Liver (tissue), 9 donors: ENCODE data around the gene SPTBN2. TPM values are rescaled to one million over a fixed set of nuclear protein-coding genes. Genes with fewer than 3 reads are reported as not detected.
A peak's percentile ranks its signal among the peaks of the same experiment; 100 is the strongest.

ENCODE experiments used
- DNase-seq: peaks from one replicate; pipeline ENCODE4 v3.0.0-alpha.2; 2017; ENCODE audit warnings: low spot score
- H3K27ac ChIP-seq, 2 donors: one replicate each; pipeline ENCODE4 v1.7.0; 2013; ENCODE audit warnings: inconsistent platforms in 2 of 2, low read length in 2 of 2, control low read depth in 1 of 2, low read depth in 1 of 2, mild to moderate bottlenecking in 1 of 2
- H3K27me3 ChIP-seq, 4 donors: one replicate each; pipeline versions ENCODE4 v1.6.1 to v1.7.0; 2013; ENCODE audit warnings: low read length in 3 of 4, inconsistent platforms in 1 of 4, mild to moderate bottlenecking in 1 of 4, moderate library complexity in 1 of 4; ENCODE audit not compliant: control insufficient read depth in 4 of 4, insufficient read depth in 4 of 4
- H3K36me3 ChIP-seq, 4 donors: one replicate each; pipeline versions ENCODE4 v1.6.1 to v1.7.0; 2013; ENCODE audit warnings: low read length in 3 of 4, mild to moderate bottlenecking in 3 of 4, low read depth in 1 of 4, moderate library complexity in 1 of 4; ENCODE audit not compliant: control insufficient read depth in 4 of 4, insufficient read depth in 3 of 4
- H3K4me1 ChIP-seq, 4 donors: one replicate each; pipeline versions ENCODE4 v1.6.1 to v1.7.0; 2013; ENCODE audit warnings: low read length in 3 of 4, mild to moderate bottlenecking in 3 of 4, moderate library complexity in 1 of 4; ENCODE audit not compliant: control insufficient read depth in 4 of 4, insufficient read depth in 4 of 4
- H3K4me3 ChIP-seq, 3 donors: one replicate each; pipeline versions ENCODE4 v1.6.1 to v1.7.0; 2013; ENCODE audit warnings: low read length in 3 of 3, control low read depth in 1 of 3, low read depth in 1 of 3, mild to moderate bottlenecking in 1 of 3
- H3K9ac ChIP-seq, 2 donors: one replicate each; pipeline ENCODE4 v1.7.0; 2013; ENCODE audit warnings: low read length in 2 of 2, mild to moderate bottlenecking in 2 of 2, moderate library complexity in 2 of 2, control low read depth in 1 of 2, low read depth in 1 of 2
- H3K9me3 ChIP-seq, 4 donors: one replicate each; pipeline versions ENCODE4 v1.6.1 to v1.7.0; 2013; ENCODE audit warnings: low read length in 3 of 4; ENCODE audit not compliant: control insufficient read depth in 4 of 4
- ATF3 ChIP-seq: IDR thresholded peaks from 2 replicates; pipeline ENCODE4 v1.6.1; 2016; ENCODE audit warnings: antibody characterized with exemption
- CTCF ChIP-seq: fragments of 150-350 bp; IDR thresholded peaks from 2 replicates; pipeline ENCODE4 v1.5.1; 2017; ENCODE audit warnings: improper control_type of control experiment, low read depth, low read length; ENCODE audit not compliant: missing input control
- EGR1 ChIP-seq, 2 donors: IDR thresholded peaks; 2 replicates each; pipeline ENCODE4 v1.6.1; 2016 to 2018; ENCODE audit warnings: antibody characterized with exemption in 2 of 2, low read depth in 2 of 2
- FOXA2 ChIP-seq: IDR thresholded peaks from 2 replicates; pipeline ENCODE4 v1.6.1; 2016; ENCODE audit warnings: antibody characterized with exemption
- GABPA ChIP-seq, 2 donors: IDR thresholded peaks in 1 of 2; conservative IDR thresholded peaks in 1 of 2; 2 replicates each; pipeline ENCODE4 v1.6.1; 2016; ENCODE audit warnings: antibody characterized with exemption in 2 of 2, mild to moderate bottlenecking in 1 of 2, moderate library complexity in 1 of 2
- HNF4A ChIP-seq, 2 donors: conservative IDR thresholded peaks; 2 replicates each; pipeline ENCODE4 v1.6.1; 2016; ENCODE audit warnings: antibody characterized with exemption in 2 of 2, mild to moderate bottlenecking in 2 of 2
- HNF4G ChIP-seq: IDR thresholded peaks from 2 replicates; pipeline ENCODE4 v1.6.1; 2016; ENCODE audit warnings: antibody characterized with exemption
- JUND ChIP-seq, 2 donors: IDR thresholded peaks; 2 replicates each; pipeline ENCODE4 v1.6.1; 2016; ENCODE audit warnings: antibody characterized with exemption in 2 of 2
- MAX ChIP-seq: IDR thresholded peaks from 2 replicates; pipeline ENCODE4 v1.6.1; 2016; ENCODE audit warnings: antibody characterized with exemption
- NR2F2 ChIP-seq: IDR thresholded peaks from 2 replicates; pipeline ENCODE4 v1.6.1; 2016; ENCODE audit warnings: antibody characterized with exemption
- RAD21 ChIP-seq, 2 donors: IDR thresholded peaks; 2 replicates each; pipeline ENCODE4 v1.6.1; 2016; ENCODE audit warnings: antibody characterized with exemption in 2 of 2, mild to moderate bottlenecking in 2 of 2
- REST ChIP-seq: IDR thresholded peaks from 2 replicates; pipeline ENCODE4 v1.6.1; 2016; ENCODE audit warnings: antibody characterized with exemption, mild to moderate bottlenecking
- RXRA ChIP-seq, 2 donors: IDR thresholded peaks; 2 replicates each; pipeline ENCODE4 v1.6.1; 2017 to 2018; ENCODE audit warnings: antibody characterized with exemption in 2 of 2, mild to moderate bottlenecking in 1 of 2
- SP1 ChIP-seq: IDR thresholded peaks from 2 replicates; pipeline ENCODE4 v1.6.1; 2018; ENCODE audit warnings: antibody characterized with exemption, mild to moderate bottlenecking
- YY1 ChIP-seq: IDR thresholded peaks from 2 replicates; pipeline ENCODE4 v1.6.1; 2016; ENCODE audit warnings: antibody characterized with exemption, mild to moderate bottlenecking
- ZBTB33 ChIP-seq: IDR thresholded peaks from 2 replicates; pipeline ENCODE4 v1.6.1; 2016; ENCODE audit warnings: antibody characterized with exemption
- WGBS: extraction: QIAGEN DNeasy Blood & Tissue Kit; methylation state at CpG from one replicate; pipeline ENCODE4 v1.1.7; 2013; 5-methylcytosine and 5-hydroxymethylcytosine counted together
- polyA plus RNA-seq, 2 donors: library from polyadenylated mRNA; stranded (reverse) in 1 of 2; unstranded in 1 of 2; fragments of 200-250 nt in 1 of 2; fragments of >200 nt in 1 of 2; fragmentation: Nextera tagmentation in 1 of 2; extraction: Ambion mirVana in 1 of 2; gene quantifications; one replicate each; pipeline versions ENCODE4 v1.2.1 to v1.2.3, GENCODE V29; 2013 to 2015
- total RNA-seq, 2 donors: library from RNA; depleted of rRNA; stranded (reverse); fragments of >200 nt; gene quantifications; one replicate each; pipeline ENCODE4 v1.2.3, GENCODE V29; 2014
- donor health status: healthy.
- donor health status: healthy.
- donor health status: healthy.
- donor health status: healthy.
- donor health status: healthy.

SPTBN2 gene
- total and polyA plus RNA-seq, 4 donors = 9.6 to 103 (median 22.6) TPM

GRCh38 chr11:66728038-66728692, 851 bp downstream of the SPTBN2 start:
- H3K27ac ChIP-seq = peak overlapping the region; percentile 84 to 89
- no peaks in the 10 kb centered on the region for H3K36me3 ChIP-seq
- TF ChIP-seq RAD21 (IDR thresholded peaks at IDR 0.05) (no peak), RXRA (IDR thresholded peaks at IDR 0.05) (no peak), FOXA2 (no peak), ATF3 (no peak), YY1 (no peak), MAX (no peak)
- 1% methylated on average over 113 of the region's 114 CpGs for WGBS
- H3K9ac ChIP-seq = no peak overlapping the region
- peak overlapping the region; percentile 25 to 78 (median 47) for H3K4me3 ChIP-seq
- no peaks in the 10 kb centered on the region for H3K9me3 ChIP-seq
- H3K27me3 ChIP-seq = no peaks in the 10 kb centered on the region
- H3K4me1 ChIP-seq = peaks cover 4 to 45% (median 30%) of the 10 kb centered on the region in 4 donors
- DNase-seq = no peak

- under 1% methylated on average over 70 of the region's 70 CpGs for WGBS
- no peak for DNase-seq
- TF ChIP-seq CTCF = no peak
- TF ChIP-seq GABPA (IDR thresholded peaks at IDR 0.05 in 1 of 2, conservative IDR thresholded peaks at IDR 0.05 in 1 of 2) = peak in 1 of 2 donors; percentile 71
- peak in 1 of 2 donors; percentile 18 for TF ChIP-seq JUND (IDR thresholded peaks at IDR 0.05)
- no peak for TF ChIP-seq FOXA2
- TF ChIP-seq HNF4G = peak; percentile 53
- no peak for TF ChIP-seq ZBTB33
- peak; percentile 32 for TF ChIP-seq NR2F2
- TF ChIP-seq SP1 = peak; percentile 77
- peak; percentile 63 for TF ChIP-seq YY1
- no peak for TF ChIP-seq ATF3
- TF ChIP-seq RXRA (IDR thresholded peaks at IDR 0.05) = peak; percentile 92 to 93
- TF ChIP-seq EGR1 (IDR thresholded peaks at IDR 0.05; ENCODE audit: low read depth in 2 of 2) = peak in 1 of 2 donors; percentile 60
- peak; percentile 39 for TF ChIP-seq MAX
- peak; percentile 84 to 91 for TF ChIP-seq HNF4A (conservative IDR thresholded peaks at IDR 0.05)
- peak; percentile 79 for TF ChIP-seq REST
- Histone ChIP-seq H3K4me3 (peak overlapping the region; percentile 61 to 78 (median 72)), H3K9me3 (no peaks in the 10 kb centered on the region), H3K36me3 (no peaks in the 10 kb centered on the region), H3K4me1 (peaks cover 4 to 52% (median 35%) of the 10 kb centered on the region in 4 donors), H3K27ac (peak overlapping the region; percentile 84 to 89), H3K27me3 (no peaks in the 10 kb centered on the region), H3K9ac (peak overlapping the region; percentile 44 to 64)
These were observed 1.6 kb downstream of the SPTBN2 start for GRCh38 chr11:66727282-66728037.
